HG02970 (cell line): ENCODE data around the gene LHCGR.
A peak's percentile ranks its signal among the peaks of the same experiment; 100 is the strongest.

Experiments used
- ATAC-seq: cut with Tn5 transposase; IDR thresholded peaks from one replicate; pipeline ENCODE4 v1.9.1; 2021; ENCODE audit warnings: mild to moderate bottlenecking, moderate library complexity, moderate number of reproducible peaks; ENCODE audit not compliant: unreplicated experiment, low FRiP score

The LHCGR gene

DNA sequence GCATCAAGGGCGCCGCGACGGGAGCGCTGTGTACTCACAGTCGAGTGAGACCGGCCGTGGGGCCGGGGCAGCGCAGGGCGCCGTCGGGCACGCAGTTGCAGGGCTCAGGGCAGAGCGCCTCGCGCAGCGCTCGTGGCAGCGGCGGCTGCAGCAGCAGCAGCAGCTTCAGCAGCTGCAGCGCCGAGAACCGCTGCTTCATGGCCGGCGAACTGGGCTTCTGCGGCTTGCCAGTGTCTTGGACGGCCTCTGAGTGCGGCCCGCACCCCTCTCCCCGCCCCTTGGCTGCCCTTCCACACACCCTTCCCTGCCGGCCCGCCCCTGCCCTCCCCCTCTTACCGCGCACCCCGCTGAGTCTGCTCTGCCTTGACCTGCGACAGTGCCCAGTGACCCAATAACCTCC, at the start of gene LHCGR:
TSS of gene LHCGR (minus strand) at position 252 of the 400 bp plus-strand sequence. CDS start at position 199, 53 bp downstream.
- no peak for ATAC-seq

GRCh38 chr2:48799601-48800000, 44.1 kb upstream of the LHCGR start:
- ATAC-seq, result no peak

- ATAC-seq, result no peak
These were observed 39.5 kb upstream of the LHCGR start for GRCh38 chr2:48795065-48795464.

DNA sequence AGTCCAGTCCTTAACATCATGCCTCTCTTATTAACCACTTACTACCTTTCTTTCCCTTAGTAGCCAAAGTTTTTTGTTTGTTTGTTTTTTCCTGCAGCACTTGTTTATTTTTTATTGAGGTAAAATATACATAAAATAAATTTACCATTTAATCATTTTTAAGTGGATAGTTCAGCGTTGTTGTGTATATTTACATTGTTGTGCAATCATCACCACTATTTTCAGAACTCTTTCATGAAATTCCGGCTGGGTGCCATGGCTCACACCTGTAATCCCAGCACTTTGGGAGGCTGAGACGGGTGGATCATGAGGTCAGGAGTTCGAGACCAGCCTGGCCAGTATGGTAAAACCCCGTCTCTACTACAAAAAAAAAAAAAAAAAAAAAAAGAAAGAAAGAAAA, 38.1 kb upstream of the LHCGR start:
- ATAC-seq, result no peak

DNA sequence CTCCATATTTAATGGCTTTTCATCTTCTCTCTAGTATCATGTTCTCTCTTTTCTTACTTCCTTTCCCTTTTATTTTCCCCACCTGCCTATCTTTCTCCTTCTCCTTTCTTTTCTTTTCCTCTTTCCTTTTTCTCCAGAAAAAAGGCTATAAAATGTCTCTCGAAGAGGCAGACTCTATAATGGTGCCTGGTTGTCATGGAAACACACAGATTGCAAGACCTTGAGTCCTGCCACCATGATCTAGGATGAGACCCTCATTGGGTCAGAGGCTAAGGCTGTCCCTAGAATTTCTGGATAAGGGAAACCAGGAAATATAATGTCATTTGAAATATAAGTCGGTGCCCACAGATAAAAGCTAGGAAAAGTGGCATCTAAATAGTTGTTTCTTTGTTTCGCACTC, 36.5 kb upstream of the LHCGR start:
- ATAC-seq, result no peak

GRCh38 chr2:48790407-48791170, 35.1 kb upstream of the LHCGR start:
- no peak for ATAC-seq

DNA sequence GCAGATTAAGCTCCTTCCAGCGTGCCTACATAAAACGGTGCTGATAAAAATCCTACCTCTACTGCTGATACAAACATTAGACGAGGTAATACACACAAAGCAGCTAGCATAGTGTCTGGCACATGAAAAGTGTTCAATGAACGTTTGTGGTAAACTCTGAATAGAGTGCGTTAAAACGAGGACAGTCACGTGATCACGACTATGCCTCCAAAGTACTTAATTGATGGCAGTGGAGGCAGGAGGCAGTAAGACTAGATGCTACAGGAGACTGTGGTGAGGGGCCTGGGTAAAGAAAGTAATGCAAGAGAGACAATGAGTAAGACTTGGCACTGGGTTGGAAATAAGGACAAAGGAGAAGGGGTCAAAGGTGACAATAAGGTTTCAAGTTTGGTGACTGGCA, 32.1 kb upstream of the LHCGR start:
- ATAC-seq, result no peak

DNA sequence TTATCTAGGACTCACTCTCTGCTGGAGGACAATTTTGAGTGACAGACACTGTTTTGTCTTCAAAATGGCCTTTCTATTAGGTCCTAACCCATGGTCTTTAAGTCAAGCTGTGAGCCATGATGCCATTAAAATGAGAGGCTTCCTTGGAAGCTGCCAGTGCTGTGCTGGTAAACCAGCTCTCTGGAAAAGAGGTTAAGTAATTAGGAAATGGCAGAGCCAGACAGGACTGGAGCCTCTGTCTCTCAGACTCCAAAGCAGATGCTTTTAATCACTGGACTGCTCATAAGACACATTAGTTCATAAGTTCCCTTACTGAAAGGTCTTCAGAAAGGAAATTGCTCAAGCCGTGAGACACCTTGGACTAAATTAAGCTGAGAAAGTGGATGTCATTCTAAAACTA, 25.8 kb upstream of the LHCGR start:
- no peak for ATAC-seq

DNA sequence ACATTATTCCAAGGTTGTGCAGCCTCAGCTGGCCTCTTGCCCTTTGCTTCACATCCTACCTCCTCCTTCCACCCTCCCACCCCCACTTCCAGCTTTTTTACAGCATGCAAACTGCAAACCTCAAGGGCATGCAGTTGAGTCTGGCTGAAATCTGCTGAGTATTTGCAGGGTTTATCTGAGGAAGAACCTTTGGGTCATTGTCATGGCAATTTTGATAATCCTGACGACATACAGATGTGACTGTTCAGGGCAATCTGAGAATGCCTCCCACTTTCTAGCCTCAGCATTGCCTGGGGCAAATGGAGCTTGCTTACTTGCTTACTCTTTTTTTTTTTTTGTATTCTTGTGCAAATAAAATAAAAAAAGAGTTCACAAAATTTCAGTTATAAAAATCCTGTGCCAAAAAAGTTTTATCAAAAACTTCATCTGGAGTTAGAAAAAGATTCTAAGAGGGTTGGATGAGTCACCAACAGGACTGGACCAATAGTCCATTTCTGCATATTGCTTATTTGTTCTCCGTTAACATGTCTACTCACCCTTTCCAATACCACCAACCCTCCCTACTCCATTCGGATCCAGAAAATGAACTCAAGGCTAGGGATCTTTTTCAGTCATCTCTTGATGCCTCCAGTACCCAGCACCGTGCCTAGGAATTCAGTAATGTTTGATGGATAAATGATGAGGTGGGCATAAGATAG, 23.6 kb upstream of the LHCGR start:
- ATAC-seq, result no peak

DNA sequence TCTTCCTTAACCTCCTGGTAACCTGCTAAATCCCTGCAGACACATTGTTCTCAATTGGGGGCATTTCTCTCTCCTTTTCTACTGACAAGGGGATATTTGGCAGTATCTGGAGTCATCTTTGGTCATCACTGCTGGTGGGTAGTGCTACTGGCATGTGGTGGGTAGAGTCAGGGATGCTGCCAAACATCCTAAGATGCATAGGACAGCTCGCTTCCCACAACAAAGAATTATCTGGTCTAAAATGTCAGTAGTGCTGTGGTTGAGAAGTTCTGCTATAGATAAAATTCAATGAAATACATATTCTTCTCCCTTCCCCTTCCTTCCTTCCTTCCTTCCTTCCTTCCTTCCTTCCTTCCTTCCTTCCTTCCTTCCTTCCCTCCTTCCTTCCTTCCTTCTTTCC, 18.7 kb upstream of the LHCGR start:
- no peak for ATAC-seq

DNA sequence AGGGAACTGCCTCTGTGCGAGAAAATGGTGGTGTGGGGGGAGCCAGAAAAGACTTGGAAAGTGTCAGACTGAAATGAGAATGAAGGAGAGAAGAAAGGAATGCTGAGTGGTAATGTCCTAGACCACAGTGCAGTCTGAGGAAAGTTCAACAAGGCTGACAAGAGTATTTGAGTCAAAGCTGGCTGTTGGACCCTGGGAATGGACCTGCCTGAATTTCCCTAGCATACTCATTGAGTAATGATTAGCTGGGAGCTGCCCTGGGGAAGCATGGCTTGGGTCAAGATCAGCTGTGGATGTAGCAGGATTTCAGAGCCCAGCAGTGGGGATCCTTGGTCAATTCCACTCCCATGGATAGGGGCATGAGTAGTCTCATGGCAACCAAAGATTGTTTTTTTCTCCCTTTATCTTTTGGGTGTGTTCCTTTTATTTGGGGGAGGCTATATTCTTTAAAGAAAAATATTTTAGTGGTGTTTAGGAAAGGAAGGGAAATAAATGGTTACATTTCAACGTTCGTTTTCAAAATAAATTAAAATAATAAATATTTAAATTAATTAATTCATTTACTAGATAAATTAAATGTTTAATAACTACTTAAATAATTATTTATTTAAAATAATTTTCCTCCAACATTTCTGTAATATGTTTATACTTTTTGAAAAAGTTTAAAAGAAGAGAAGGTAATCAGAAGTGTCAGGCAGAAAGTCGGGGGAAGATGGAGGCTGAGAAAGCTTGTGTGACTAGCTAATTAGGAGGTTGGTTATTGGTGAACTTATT, 15.9 kb upstream of the LHCGR start:
- no peak for ATAC-seq

DNA sequence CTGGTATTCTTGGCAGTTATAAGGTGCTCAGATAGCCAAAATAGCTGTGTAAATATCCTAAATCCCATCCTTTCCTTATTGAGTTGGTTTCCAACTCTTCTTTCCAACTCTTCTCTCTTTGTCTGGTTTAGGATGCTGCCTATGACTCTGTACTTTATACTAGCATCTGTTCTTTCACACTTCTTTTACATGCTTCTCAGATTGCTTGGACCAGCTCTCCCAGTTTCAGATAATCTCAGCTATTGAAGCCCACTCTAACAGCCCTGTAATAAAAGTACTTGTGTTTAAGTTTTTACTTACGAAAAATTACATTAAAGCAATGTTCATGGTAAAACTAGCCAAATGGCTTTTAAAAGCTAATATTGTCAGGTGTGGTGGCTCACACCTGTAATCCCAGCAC, 14.7 kb upstream of the LHCGR start:
- ATAC-seq, result no peak

GRCh38 chr2:48768669-48769068, 13.1 kb upstream of the LHCGR start:
- no peak for ATAC-seq

- ATAC-seq, result no peak
These were observed 11.8 kb upstream of the LHCGR start for GRCh38 chr2:48767330-48767729.

GRCh38 chr2:48760826-48761225, 5.3 kb upstream of the LHCGR start:
- no peak for ATAC-seq

DNA sequence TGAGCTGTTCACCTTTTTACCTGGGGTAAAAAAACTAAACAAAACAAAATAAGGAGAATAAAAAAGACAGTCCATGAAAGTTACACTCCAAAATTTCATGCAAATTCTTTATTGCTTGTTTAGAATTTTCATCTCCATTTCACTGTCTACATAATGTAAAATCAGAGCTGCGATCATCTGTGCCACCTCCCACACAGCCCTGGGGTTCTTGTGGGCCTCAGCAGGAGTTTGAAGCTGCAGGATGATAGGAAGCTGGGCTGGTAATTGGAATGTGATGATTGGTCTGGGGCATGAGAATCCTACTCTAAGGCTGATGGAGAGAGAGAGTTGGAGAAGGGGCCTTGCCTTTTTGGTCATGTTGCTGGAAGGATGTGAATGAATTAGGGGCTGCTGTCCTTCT, 4.2 kb upstream of the LHCGR start:
- no peak for ATAC-seq

DNA sequence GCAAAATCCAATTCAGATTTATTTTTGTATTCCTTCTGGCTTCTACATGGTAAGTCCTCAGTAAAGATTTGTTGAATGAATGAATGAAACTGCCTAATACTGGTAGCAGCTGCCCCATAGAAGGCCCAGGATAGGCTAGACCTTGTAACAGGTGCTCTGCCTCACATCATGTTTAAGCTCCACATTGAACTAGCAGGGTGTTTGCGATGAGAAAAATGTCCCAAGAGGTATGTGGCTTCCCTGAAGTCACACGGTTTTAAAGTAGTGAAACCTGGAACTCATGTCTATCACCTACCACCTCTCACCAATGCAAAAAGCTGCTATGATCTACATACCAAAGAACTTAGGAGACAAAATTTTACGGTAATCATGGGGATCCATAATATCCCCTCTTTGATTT, 765 bp upstream of the LHCGR start:
- no peak for ATAC-seq

GRCh38 chr2:48754874-48755273, 650 bp downstream of the LHCGR start:
- no peak for ATAC-seq

DNA sequence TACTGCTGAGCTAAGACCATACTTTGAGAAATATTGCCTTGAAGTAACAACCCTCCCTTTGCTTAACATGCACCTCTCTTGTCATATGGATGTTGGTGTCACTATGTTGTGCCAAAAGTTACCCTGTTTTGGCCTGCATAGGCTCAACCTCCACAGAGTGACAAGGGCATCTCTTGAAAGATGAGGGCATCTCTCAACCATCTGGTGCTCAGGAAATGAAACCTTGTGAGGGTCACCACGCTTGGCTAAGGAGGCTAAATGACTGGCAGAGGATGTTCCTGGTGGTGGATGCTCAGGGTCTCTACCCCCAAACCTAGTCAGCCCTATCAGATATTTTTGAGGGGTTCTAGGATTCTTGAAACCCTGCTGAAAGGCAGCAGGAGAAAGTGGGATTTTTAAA, 2.3 kb downstream of the LHCGR start:
- ATAC-seq, result no peak

DNA sequence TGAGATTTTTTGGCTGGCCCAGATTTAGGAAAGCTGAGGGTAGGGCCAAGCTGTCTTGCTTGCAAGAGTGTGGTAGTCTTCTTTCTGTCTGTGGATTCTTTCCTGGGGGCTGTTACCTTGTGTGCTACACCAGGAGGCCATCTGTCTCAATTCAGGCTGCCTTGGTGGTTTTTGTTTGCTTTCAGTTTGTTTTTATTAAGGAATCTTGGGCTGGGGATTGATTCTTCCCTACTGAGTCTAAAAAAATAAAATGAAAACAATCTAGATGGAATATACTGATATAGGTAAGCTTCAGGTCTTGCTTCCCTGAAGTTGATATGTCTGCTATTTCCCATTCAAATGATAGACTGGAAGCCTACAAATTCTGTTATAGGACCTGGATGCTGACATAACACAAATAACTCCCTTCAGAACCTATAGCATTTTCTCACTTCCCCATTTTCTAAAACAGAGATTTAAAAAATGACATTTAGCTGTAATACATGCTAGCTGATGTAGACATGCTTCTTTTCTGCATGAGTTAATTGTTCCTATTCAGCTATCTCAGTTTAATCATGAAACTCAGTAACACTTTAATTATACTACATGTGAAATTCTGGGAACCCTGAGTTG, 5.3 kb downstream of the LHCGR start:
- ATAC-seq, result peak; percentile 55
